B cell (primary cell): ENCODE data around the gene ITGAE.

Experiments
- CTCF ChIP-seq: fragments of 200-600 bp; IDR thresholded peaks from one replicate; pipeline ENCODE4 v1.8.0; 2022; ENCODE audit warnings: antibody characterized with exemption, mild to moderate bottlenecking
- EZH2 ChIP-seq: IDR thresholded peaks from 2 replicates; pipeline ENCODE4 v1.6.1; 2012; ENCODE audit warnings: borderline replicate concordance, low read depth, mild to moderate bottlenecking, moderate library complexity, low read length; ENCODE audit not compliant: insufficient read depth, poor library complexity, severe bottlenecking

- TF ChIP-seq CTCF (no peak), EZH2 (no peak)
These were observed 107.8 kb downstream of the ITGAE start for GRCh38 chr17:3693141-3693540.
